HCT116 (cell line): Measurements from ENCODE around the gene NTHL1. TPM values are rescaled to one million over a fixed set of nuclear protein-coding genes. Genes with fewer than 3 reads are reported as not detected.

Experiments used
- ATAC-seq: fragments of 200-7000 bp; cut with Tn5 transposase; 2 replicates; pipeline ENCODE4 v1.9.1; 2020; ENCODE audit warnings: mild to moderate bottlenecking, moderate library complexity
- BruUV-seq: library from RNA; stranded (reverse); fragments of 400-500 nt; replicated peaks from 2 replicates; lab custom pipeline; 2021; lab: Mats Ljungman, UMichigan
- CTCF ChIA-PET: fragments of 300-600 bp; sonication (Branson Sonifier 250); formaldehyde crosslinking; loops from one replicate; lab custom pipeline; 2021; ENCODE audit warnings: antibody characterized with exemption; lab: Charles Lee
- POLR2A ChIA-PET: fragments of 300-600, 350-600 bp; sonication (Branson Sonifier 250); formaldehyde crosslinking; loops from one replicate; lab custom pipeline; 2021; ENCODE audit warnings: antibody characterized with exemption; lab: Charles Lee
- RAD21 ChIA-PET, 2 experiments: fragments of 300-600 bp; sonication (Branson Sonifier 250); formaldehyde crosslinking; loops; one replicate each; lab custom pipeline; 2023; ENCODE audit warnings: low total read pairs in 2 of 2; ENCODE audit not compliant: uncharacterized antibody in 2 of 2, unreplicated experiment in 2 of 2, low non-redundant PET in 1 of 2; lab: Charles Lee
- DNase-seq: peaks from one replicate; pipeline ENCODE4 v3.0.0-alpha.2; 2010; ENCODE audit warnings: low read depth, low spot score
- H2AFZ ChIP-seq: fragments of 200-600 bp; shearing (Covaris generic), sonication (generic); 2 replicates; pipeline ENCODE4 v1.6.1; 2017; ENCODE audit warnings: low read depth, mixed run types, mixed read lengths, antibody characterized with exemption, low read length; ENCODE audit not compliant: poor library complexity, severe bottlenecking
- H3K27ac ChIP-seq: 2 replicates; pipeline ENCODE4 v1.5.1; 2012; ENCODE audit warnings: low read depth, low read length
- H3K27me3 ChIP-seq: fragments of 200-600 bp; sonication (generic); 2 replicates; pipeline ENCODE4 v1.6.1; 2016; ENCODE audit warnings: mixed run types, low read length, mixed read lengths; ENCODE audit not compliant: insufficient read depth
- H3K36me3 ChIP-seq, 2 experiments: fragments of 200-500 bp in 1 of 2; fragments of 200-600 bp in 1 of 2; sonication (Bioruptor generic) in 1 of 2; sonication (generic) in 1 of 2; 2 replicates each; pipeline versions ENCODE4 v1.5.1 to v1.6.1; 2014 to 2016; ENCODE audit warnings: low read length in 2 of 2, inconsistent platforms in 1 of 2, mixed read lengths in 1 of 2, mixed run types in 1 of 2; ENCODE audit not compliant: insufficient read depth in 2 of 2, control insufficient read depth in 1 of 2
- H3K4me1 ChIP-seq, 2 experiments: fragments of 200-600 bp in 1 of 2; sonication (generic) in 1 of 2; 2 replicates each; pipeline versions ENCODE4 v1.5.1 to v1.6.1; 2012 to 2017; ENCODE audit warnings: low read length in 2 of 2, inconsistent platforms in 1 of 2, mild to moderate bottlenecking in 1 of 2, mixed read lengths in 1 of 2, mixed run types in 1 of 2, moderate library complexity in 1 of 2; ENCODE audit not compliant: insufficient read depth in 2 of 2, control insufficient read depth in 1 of 2
- H3K4me2 ChIP-seq: fragments of 200-600 bp; sonication (generic); 2 replicates; pipeline ENCODE4 v1.6.1; 2017; ENCODE audit warnings: mixed run types, low read length, mixed read lengths
- H3K4me3 ChIP-seq, 2 experiments: fragments of 200-600 bp in 1 of 2; sonication (generic) in 1 of 2; replicated peaks in 1 of 2; 2 replicates each; pipeline ENCODE4 v1.5.1; 2011 to 2016; ENCODE audit warnings: low read length in 2 of 2, control low read depth in 1 of 2, low read depth in 1 of 2, mild to moderate bottlenecking in 1 of 2, mixed read lengths in 1 of 2, mixed run types in 1 of 2
- H3K79me2 ChIP-seq: fragments of 200-600 bp; sonication (generic); 2 replicates; pipeline ENCODE4 v1.6.1; 2017; ENCODE audit warnings: mild to moderate bottlenecking, mixed run types, low read length, moderate library complexity, mixed read lengths; ENCODE audit not compliant: insufficient read depth
- H3K9ac ChIP-seq: fragments of 200-600 bp; sonication (generic); 2 replicates; pipeline ENCODE4 v1.6.1; 2016; ENCODE audit warnings: low read length, mixed read lengths
- H3K9me2 ChIP-seq: fragments of 200-600 bp; sonication (generic), shearing (Covaris generic); 2 replicates; pipeline ENCODE4 v1.6.1; 2017; ENCODE audit warnings: mixed run types, mild to moderate bottlenecking, moderate library complexity; ENCODE audit not compliant: insufficient read depth
- H3K9me3 ChIP-seq, 2 experiments: fragments of 200-500 bp in 1 of 2; fragments of 200-600 bp in 1 of 2; sonication (Bioruptor generic) in 1 of 2; sonication (generic) in 1 of 2; 2 replicates each; pipeline ENCODE4 v1.6.1; 2014 to 2017; ENCODE audit warnings: low read length in 2 of 2, mixed read lengths in 2 of 2, inconsistent platforms in 1 of 2, low read depth in 1 of 2, mild to moderate bottlenecking in 1 of 2, mixed run types in 1 of 2, moderate library complexity in 1 of 2; ENCODE audit not compliant: control insufficient read depth in 1 of 2, insufficient read depth in 1 of 2
- H4K20me1 ChIP-seq: fragments of 200-600 bp; sonication (generic), shearing (Covaris generic); 2 replicates; pipeline ENCODE4 v1.6.1; 2017; ENCODE audit warnings: mixed run types, mild to moderate bottlenecking, moderate library complexity; ENCODE audit not compliant: insufficient read depth
- CTCF ChIP-seq, 3 experiments: fragments of 200-600 bp in 1 of 3; sonication (generic) in 1 of 3; IDR thresholded peaks in 2 of 3; conservative IDR thresholded peaks in 1 of 3; 2 replicates each; pipeline ENCODE4 v1.5.1; 2012 to 2017; ENCODE audit warnings: low read depth in 2 of 3, low read length in 2 of 3, antibody characterized with exemption in 1 of 3, borderline replicate concordance in 1 of 3, control low read depth in 1 of 3, mild to moderate bottlenecking in 1 of 3, mixed read lengths in 1 of 3, mixed run types in 1 of 3, moderate library complexity in 1 of 3; ENCODE audit not compliant: insufficient read depth in 1 of 3
- EGR1 ChIP-seq: IDR thresholded peaks from 2 replicates; pipeline ENCODE4 v1.6.1; 2012; ENCODE audit warnings: low read depth
- ELF1 ChIP-seq: IDR thresholded peaks from 2 replicates; pipeline ENCODE4 v1.6.1; 2012; ENCODE audit warnings: low read depth, borderline replicate concordance
- EZH2 ChIP-seq: fragments of 200-600 bp; sonication (generic); IDR thresholded peaks from 2 replicates; pipeline ENCODE4 v1.6.1; 2017; ENCODE audit warnings: antibody characterized with exemption, mixed run types
- EZH2phosphoT487 ChIP-seq: fragments of 200-600 bp; IDR thresholded peaks from 2 replicates; pipeline ENCODE4 v1.6.1; 2018; ENCODE audit warnings: antibody characterized with exemption, borderline replicate concordance
- JUND ChIP-seq: IDR thresholded peaks from 2 replicates; pipeline ENCODE4 v1.6.1; 2012
- MAX ChIP-seq: IDR thresholded peaks from 2 replicates; pipeline ENCODE4 v1.6.1; 2012
- POLR2A ChIP-seq: IDR thresholded peaks from 2 replicates; pipeline ENCODE4 v1.7.0; 2011; ENCODE audit warnings: borderline replicate concordance; ENCODE audit not compliant: insufficient read depth, insufficient read length; ENCODE audit errors: extremely low read depth
- POLR2AphosphoS5 ChIP-seq: IDR thresholded peaks from 2 replicates; pipeline ENCODE4 v1.6.1; 2011; ENCODE audit warnings: mild to moderate bottlenecking, low read depth, low read length, moderate library complexity
- RAD21 ChIP-seq: IDR thresholded peaks from 2 replicates; pipeline ENCODE4 v1.6.1; 2012; ENCODE audit warnings: low read depth, mild to moderate bottlenecking
- REST ChIP-seq: IDR thresholded peaks from 2 replicates; pipeline ENCODE4 v1.6.1; 2012; ENCODE audit warnings: low read depth
- SIN3A ChIP-seq: IDR thresholded peaks from 2 replicates; pipeline ENCODE4 v1.6.1; 2012; ENCODE audit warnings: low read depth
- SP1 ChIP-seq: IDR thresholded peaks from 2 replicates; pipeline ENCODE4 v1.6.1; 2012; ENCODE audit warnings: low read depth
- SRF ChIP-seq: IDR thresholded peaks from 2 replicates; pipeline ENCODE4 v1.6.1; 2012; ENCODE audit warnings: low read depth
- YY1 ChIP-seq: IDR thresholded peaks from 2 replicates; pipeline ENCODE4 v1.6.1; 2011; ENCODE audit warnings: low read length, low read depth, moderate library complexity, mild to moderate bottlenecking; ENCODE audit not compliant: insufficient replicate concordance; ENCODE audit errors: extremely low read depth
- ZBTB33 ChIP-seq: IDR thresholded peaks from 2 replicates; pipeline ENCODE4 v1.6.1; 2011; ENCODE audit warnings: mild to moderate bottlenecking, low read length, moderate library complexity; ENCODE audit not compliant: insufficient replicate concordance; ENCODE audit errors: extremely low read depth
- ZFX ChIP-seq: fragments of 450-650 bp; IDR thresholded peaks from 2 replicates; pipeline ENCODE4 v1.6.1; 2017
- ZNF274 ChIP-seq: fragments of 200-500 bp; sonication (Bioruptor generic); IDR thresholded peaks from 2 replicates; pipeline ENCODE4 v1.6.1; 2014; ENCODE audit warnings: mild to moderate bottlenecking, low read depth, low read length, inconsistent platforms
- intact Hi-C: fragments of 100-400 bp; cut with micrococcal nuclease; formaldehyde crosslinking; loops from 2 replicates; pipeline ENCODE4 v1.10.0; 2022
- total RNA-seq: library from RNA; stranded (reverse); gene quantifications from one replicate; pipeline ENCODE4 v1.2.1, GENCODE V29; 2021; ENCODE audit not compliant: unreplicated experiment
- TF ChIP-seq, protein P1 (sequence below): IDR thresholded peaks from 2 replicates; pipeline ENCODE4 v1.6.1; 2012

The NTHL1 gene
- total RNA-seq, 1 experiment from 2014 or later = 40.1 TPM

- ATAC-seq = no peak
- H3K27me3 ChIP-seq = no peaks in the 10 kb centered on the region
- H2AFZ ChIP-seq = no peak overlapping the region
- intact Hi-C loops = no loop called here
- ChIA-PET CTCF (interaction anchor here (1.1 kb wide), 1 partner anchor 39 kb away, joined by 3 read pairs; the partner anchor contains the start of genes NTHL1 and TSC2), POLR2A (no interaction called here), RAD21 (no interaction called here)
- peaks cover 9 to 21% of the 10 kb centered on the region in 2 experiments for H3K4me1 ChIP-seq
- H3K79me2 ChIP-seq = no peaks in the 10 kb centered on the region
- no peaks in the 10 kb centered on the region for H4K20me1 ChIP-seq
- no peaks in the 10 kb centered on the region for H3K9me2 ChIP-seq
- no peaks in the 10 kb centered on the region for H3K9me3 ChIP-seq
- H3K9ac ChIP-seq = no peak overlapping the region
- H3K4me3 ChIP-seq = no peak overlapping the region
- no peak overlapping the region for H3K4me2 ChIP-seq
- BruUV-seq = no TSS peak
- no peak overlapping the region; the same call in 1 of the 2 replicates for H3K27ac ChIP-seq
- H3K36me3 ChIP-seq = peaks cover 5 to 13% of the 10 kb centered on the region in 2 experiments; a peak in 2 of 4 replicates
- DNase-seq = no peak
- no peak for TF ChIP-seq REST
- TF ChIP-seq, protein P1, sequence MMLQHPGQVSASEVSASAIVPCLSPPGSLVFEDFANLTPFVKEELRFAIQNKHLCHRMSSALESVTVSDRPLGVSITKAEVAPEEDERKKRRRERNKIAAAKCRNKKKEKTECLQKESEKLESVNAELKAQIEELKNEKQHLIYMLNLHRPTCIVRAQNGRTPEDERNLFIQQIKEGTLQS = no peak
- no peak for TF ChIP-seq SIN3A
- TF ChIP-seq SP1 = no peak
- TF ChIP-seq EZH2phosphoT487 = no peak
- no peak for TF ChIP-seq ZFX
- no peak for TF ChIP-seq EGR1
- no peak for TF ChIP-seq ZBTB33
- no peak for TF ChIP-seq ZNF274
- TF ChIP-seq POLR2A = no peak
- TF ChIP-seq EZH2 = no peak
- TF ChIP-seq JUND = no peak
- TF ChIP-seq ELF1 = no peak
- TF ChIP-seq SRF = no peak
- no peak for TF ChIP-seq YY1
- TF ChIP-seq POLR2AphosphoS5 = no peak; the same call in 1 of the 2 replicates
- TF ChIP-seq MAX = no peak
- TF ChIP-seq RAD21 = no peak
- no peak for TF ChIP-seq CTCF (IDR thresholded peaks at IDR 0.05 in 2 of 3, conservative IDR thresholded peaks at IDR 0.05 in 1 of 3; ENCODE audit: borderline replicate concordance in 1 of 3, insufficient read depth in 1 of 3, low read depth in 2 of 3, low read length in 2 of 3)
Observed at GRCh38 chr16:2086812-2087747, 39.4 kb upstream of the NTHL1 start.
